HepG2 (cell line): ENCODE measurements around the gene WTAP. TPM values are rescaled to one million over a fixed set of nuclear protein-coding genes. Genes with fewer than 3 reads are reported as not detected.

Experiments
- EEA1 ChIP-seq: sonication (generic); formaldehyde crosslinking; IDR thresholded peaks from 2 replicates; pipeline ENCODE4 v1.5.1; 2020; ENCODE audit warnings: mild to moderate bottlenecking, missing genetic modification reagents, borderline replicate concordance
- FOXO1 ChIP-seq: sonication (generic); formaldehyde crosslinking; IDR thresholded peaks from 2 replicates; pipeline ENCODE4 v1.4.0; 2020; ENCODE audit warnings: missing genetic modification reagents
- HMGA1 ChIP-seq: sonication (generic); formaldehyde crosslinking; conservative IDR thresholded peaks from 2 replicates; pipeline ENCODE4 v1.4.0; 2020; ENCODE audit warnings: missing genetic modification reagents
- HOXA5 ChIP-seq: sonication (generic); formaldehyde crosslinking; IDR thresholded peaks from 2 replicates; pipeline ENCODE4 v1.4.0; 2020; ENCODE audit warnings: missing genetic modification reagents
- RBM22 ChIP-seq: fragments of 200-400 bp; formaldehyde crosslinking; optimal IDR thresholded peaks from 2 replicates; pipeline ENCODE3; 2017; ENCODE audit warnings: mild to moderate bottlenecking, low read length, moderate library complexity
- SMC3 ChIP-seq: IDR thresholded peaks from 2 replicates; pipeline ENCODE4 v1.6.1; 2011; ENCODE audit warnings: low read length, improper control_type of control experiment
- ZFY ChIP-seq: sonication (generic); formaldehyde crosslinking; IDR thresholded peaks from 2 replicates; pipeline ENCODE4 v1.4.0; 2020; ENCODE audit warnings: missing genetic modification reagents
- ZNF138 ChIP-seq: sonication (generic); formaldehyde crosslinking; IDR thresholded peaks from 2 replicates; pipeline ENCODE4 v1.5.0; 2020; ENCODE audit warnings: mild to moderate bottlenecking, low read depth, missing genetic modification reagents
- ZNF407 ChIP-seq: sonication (generic); formaldehyde crosslinking; IDR thresholded peaks from one replicate; pipeline ENCODE4 v1.5.1; 2020; ENCODE audit warnings: mild to moderate bottlenecking, missing genetic modification reagents; ENCODE audit errors: not compliant biosample characterization
- ZNF572 ChIP-seq: sonication (generic); formaldehyde crosslinking; IDR thresholded peaks from 2 replicates; pipeline ENCODE4 v1.5.1; 2020; ENCODE audit warnings: mild to moderate bottlenecking, missing genetic modification reagents
- ZNF749 ChIP-seq: sonication (generic); formaldehyde crosslinking; IDR thresholded peaks from 2 replicates; pipeline ENCODE4 v1.8.0; 2022; ENCODE audit warnings: mild to moderate bottlenecking, missing genetic modification reagents, moderate library complexity, borderline replicate concordance
- ZNF841 ChIP-seq: sonication (generic); formaldehyde crosslinking; IDR thresholded peaks from 2 replicates; pipeline ENCODE4 v1.8.1; 2023; ENCODE audit warnings: missing genetic modification reagents, borderline replicate concordance
- polyA plus RNA-seq, 8 experiments: library from polyadenylated mRNA; depleted of rRNA in 3 of 8; stranded (reverse) in 7 of 8; unstranded in 1 of 8; fragments of >200 nt; fragmentation: Illumina TruSeq in 4 of 8; extraction: Trizol in 4 of 8; gene quantifications; 2 replicates each; pipeline versions ENCODE4 v1.2.1 to v1.2.3, GENCODE V29; 2011 to 2016; ENCODE audit warnings: low read depth in 4 of 8, missing spikeins in 1 of 8, mixed read lengths in 1 of 8; ENCODE audit not compliant: insufficient read depth in 1 of 8
- total RNA-seq, 5 experiments: library from RNA; depleted of rRNA; stranded (reverse); fragments of >200 nt; fragmentation: Illumina TruSeq; extraction: Trizol; gene quantifications; 2 replicates each; pipeline ENCODE4 v1.2.3, GENCODE V29; 2016; ENCODE audit warnings: low read depth in 1 of 5
- TF ChIP-seq, protein P1 (sequence below): sonication (generic); formaldehyde crosslinking; IDR thresholded peaks from 2 replicates; pipeline ENCODE4 v1.4.0; 2020; ENCODE audit warnings: mild to moderate bottlenecking, missing genetic modification reagents
- TF ChIP-seq, protein P2 (sequence below): sonication (generic); formaldehyde crosslinking; IDR thresholded peaks from 2 replicates; pipeline ENCODE4 v1.5.1; 2020; ENCODE audit warnings: missing genetic modification reagents, mild to moderate bottlenecking, borderline replicate concordance
- TF ChIP-seq, protein P3 (sequence below): fragments of 450-650 bp; IDR thresholded peaks from 2 replicates; pipeline ENCODE4 v1.6.1; 2017

WTAP gene
- total and polyA plus RNA-seq, 2 of the 13 experiments (the other 11 are each of a cell fraction or from before 2014, with no cell fraction given) = 31.6 to 167 TPM

DNA sequence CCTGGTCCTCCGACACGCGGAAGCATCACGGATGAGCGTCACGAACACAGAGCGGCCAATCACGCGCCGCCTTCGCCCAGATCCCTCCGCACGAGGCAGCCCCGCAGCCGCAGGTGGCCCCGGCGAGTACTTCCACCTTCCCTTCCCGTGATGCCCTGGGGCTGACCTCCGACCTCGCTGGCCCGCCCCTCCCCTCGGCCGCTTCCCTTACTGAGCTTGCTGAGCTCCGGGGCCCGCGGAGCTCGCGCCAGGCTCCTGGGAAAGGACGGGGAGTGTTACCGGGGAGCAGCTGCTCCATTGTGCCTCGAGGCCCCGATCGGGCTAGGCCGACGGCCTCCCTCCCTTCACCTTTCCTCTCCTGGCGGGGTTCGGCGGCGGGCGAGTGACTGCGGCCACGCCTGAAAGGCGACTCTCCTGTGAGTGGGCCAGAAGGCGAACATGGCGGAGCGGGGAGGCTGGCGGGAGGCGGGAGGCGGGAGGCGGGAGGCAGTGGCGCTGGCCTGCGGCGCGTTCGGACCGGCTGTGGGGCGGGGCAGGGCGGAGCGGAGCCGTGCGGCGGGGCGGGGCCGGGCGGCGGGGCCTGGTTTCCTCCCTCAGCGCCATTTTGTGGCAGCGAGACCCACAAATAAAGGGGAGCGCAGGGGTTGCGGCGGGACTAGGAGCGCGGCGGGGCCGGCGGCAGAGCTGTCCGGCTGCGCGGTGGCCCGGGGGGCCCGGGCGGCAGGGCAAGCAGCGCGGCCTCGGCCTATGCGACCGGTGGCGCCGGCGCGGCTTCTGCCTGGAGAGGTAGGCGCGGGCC, at the start of gene WTAP (continued):
- TF ChIP-seq ZNF138 (peak; percentile 95), ZNF749 (CRISPR knock-in tag) (peak; percentile 99), HOXA5 (peak; percentile 96), EEA1 (CRISPR knock-in tag) (peak; percentile 98; the same call in 1 of the 2 replicates), HMGA1 (CRISPR knock-in tag) (no peak), RBM22 (peak; percentile 24), ZNF841 (CRISPR knock-in tag) (peak; percentile 86; the same call in 1 of the 2 replicates), FOXO1 (CRISPR knock-in tag) (peak; percentile 86), ZNF407 (CRISPR knock-in tag) (peak; percentile 100), ZNF572 (CRISPR knock-in tag) (peak; percentile 97; the same call in 1 of the 2 replicates), SMC3 (no peak), ZFY (CRISPR knock-in tag) (peak; percentile 94)
- TF ChIP-seq, protein P1, sequence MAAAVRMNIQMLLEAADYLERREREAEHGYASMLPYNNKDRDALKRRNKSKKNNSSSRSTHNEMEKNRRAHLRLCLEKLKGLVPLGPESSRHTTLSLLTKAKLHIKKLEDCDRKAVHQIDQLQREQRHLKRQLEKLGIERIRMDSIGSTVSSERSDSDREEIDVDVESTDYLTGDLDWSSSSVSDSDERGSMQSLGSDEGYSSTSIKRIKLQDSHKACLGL (CRISPR knock-in tag) = peak; percentile 99
- TF ChIP-seq, protein P2, sequence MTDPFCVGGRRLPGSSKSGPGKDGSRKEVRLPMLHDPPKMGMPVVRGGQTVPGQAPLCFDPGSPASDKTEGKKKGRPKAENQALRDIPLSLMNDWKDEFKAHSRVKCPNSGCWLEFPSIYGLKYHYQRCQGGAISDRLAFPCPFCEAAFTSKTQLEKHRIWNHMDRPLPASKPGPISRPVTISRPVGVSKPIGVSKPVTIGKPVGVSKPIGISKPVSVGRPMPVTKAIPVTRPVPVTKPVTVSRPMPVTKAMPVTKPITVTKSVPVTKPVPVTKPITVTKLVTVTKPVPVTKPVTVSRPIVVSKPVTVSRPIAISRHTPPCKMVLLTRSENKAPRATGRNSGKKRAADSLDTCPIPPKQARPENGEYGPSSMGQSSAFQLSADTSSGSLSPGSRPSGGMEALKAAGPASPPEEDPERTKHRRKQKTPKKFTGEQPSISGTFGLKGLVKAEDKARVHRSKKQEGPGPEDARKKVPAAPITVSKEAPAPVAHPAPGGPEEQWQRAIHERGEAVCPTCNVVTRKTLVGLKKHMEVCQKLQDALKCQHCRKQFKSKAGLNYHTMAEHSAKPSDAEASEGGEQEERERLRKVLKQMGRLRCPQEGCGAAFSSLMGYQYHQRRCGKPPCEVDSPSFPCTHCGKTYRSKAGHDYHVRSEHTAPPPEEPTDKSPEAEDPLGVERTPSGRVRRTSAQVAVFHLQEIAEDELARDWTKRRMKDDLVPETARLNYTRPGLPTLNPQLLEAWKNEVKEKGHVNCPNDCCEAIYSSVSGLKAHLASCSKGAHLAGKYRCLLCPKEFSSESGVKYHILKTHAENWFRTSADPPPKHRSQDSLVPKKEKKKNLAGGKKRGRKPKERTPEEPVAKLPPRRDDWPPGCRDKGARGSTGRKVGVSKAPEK (CRISPR knock-in tag) = no peak; the same call in 1 of the 2 replicates
- TF ChIP-seq, protein P3, sequence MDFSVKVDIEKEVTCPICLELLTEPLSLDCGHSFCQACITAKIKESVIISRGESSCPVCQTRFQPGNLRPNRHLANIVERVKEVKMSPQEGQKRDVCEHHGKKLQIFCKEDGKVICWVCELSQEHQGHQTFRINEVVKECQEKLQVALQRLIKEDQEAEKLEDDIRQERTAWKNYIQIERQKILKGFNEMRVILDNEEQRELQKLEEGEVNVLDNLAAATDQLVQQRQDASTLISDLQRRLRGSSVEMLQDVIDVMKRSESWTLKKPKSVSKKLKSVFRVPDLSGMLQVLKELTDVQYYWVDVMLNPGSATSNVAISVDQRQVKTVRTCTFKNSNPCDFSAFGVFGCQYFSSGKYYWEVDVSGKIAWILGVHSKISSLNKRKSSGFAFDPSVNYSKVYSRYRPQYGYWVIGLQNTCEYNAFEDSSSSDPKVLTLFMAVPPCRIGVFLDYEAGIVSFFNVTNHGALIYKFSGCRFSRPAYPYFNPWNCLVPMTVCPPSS = no peak
